Measurements from ENCODE around the gene ZC3HAV1.

DNA sequence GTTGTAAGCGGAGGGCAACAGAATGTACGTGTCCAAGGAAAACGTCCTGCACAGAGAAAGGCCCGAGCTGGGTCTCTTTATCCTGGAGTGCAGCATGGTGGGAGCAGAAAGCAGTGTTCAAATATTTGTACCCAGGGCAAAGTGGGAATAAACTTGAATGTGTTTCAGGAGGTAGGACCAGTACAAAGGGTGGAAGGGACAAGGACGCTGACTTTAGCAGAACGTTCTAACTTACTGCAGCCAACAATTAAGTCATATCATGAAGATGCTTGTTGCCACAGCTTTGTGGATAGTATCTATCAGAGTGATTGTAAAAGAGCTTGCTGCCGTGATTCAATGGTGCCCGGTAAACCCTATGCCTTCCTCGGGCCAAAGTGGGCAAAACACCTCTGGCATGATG lies 43.2 kb downstream of the ZC3HAV1 start:
- TF ChIP-seq, protein P1, sequence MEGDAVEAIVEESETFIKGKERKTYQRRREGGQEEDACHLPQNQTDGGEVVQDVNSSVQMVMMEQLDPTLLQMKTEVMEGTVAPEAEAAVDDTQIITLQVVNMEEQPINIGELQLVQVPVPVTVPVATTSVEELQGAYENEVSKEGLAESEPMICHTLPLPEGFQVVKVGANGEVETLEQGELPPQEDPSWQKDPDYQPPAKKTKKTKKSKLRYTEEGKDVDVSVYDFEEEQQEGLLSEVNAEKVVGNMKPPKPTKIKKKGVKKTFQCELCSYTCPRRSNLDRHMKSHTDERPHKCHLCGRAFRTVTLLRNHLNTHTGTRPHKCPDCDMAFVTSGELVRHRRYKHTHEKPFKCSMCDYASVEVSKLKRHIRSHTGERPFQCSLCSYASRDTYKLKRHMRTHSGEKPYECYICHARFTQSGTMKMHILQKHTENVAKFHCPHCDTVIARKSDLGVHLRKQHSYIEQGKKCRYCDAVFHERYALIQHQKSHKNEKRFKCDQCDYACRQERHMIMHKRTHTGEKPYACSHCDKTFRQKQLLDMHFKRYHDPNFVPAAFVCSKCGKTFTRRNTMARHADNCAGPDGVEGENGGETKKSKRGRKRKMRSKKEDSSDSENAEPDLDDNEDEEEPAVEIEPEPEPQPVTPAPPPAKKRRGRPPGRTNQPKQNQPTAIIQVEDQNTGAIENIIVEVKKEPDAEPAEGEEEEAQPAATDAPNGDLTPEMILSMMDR (IDR thresholded peaks at IDR 0.05) = no peak
- TF ChIP-seq ZFX (IDR thresholded peaks at IDR 0.05; ENCODE audit: borderline replicate concordance) = no peak

All from 22Rv1 (cell line).